HG03442 (cell line): ENCODE results near the gene SEC11C.

Experiments used
- ATAC-seq: cut with Tn5 transposase; IDR thresholded peaks from one replicate; pipeline ENCODE4 v1.9.1; 2021; ENCODE audit warnings: mild to moderate bottlenecking, moderate library complexity; ENCODE audit not compliant: unreplicated experiment

The SEC11C gene

GRCh38 chr18:59143441-59143840, 3.8 kb downstream of the SEC11C start:
- no peak for ATAC-seq

GRCh38 chr18:59144483-59144882, 4.8 kb downstream of the SEC11C start:
- ATAC-seq, result no peak

- no peak for ATAC-seq
Observed at GRCh38 chr18:59145055-59145454, 5.4 kb downstream of the SEC11C start.

GRCh38 chr18:59148192-59148591, 8.5 kb downstream of the SEC11C start:
- ATAC-seq, result no peak

- ATAC-seq, result peak; percentile 41
Observed at GRCh38 chr18:59149007-59149406, 9.3 kb downstream of the SEC11C start.

- no peak for ATAC-seq
Observed at GRCh38 chr18:59149416-59149815, 9.7 kb downstream of the SEC11C start.

GRCh38 chr18:59150236-59150635, 10.6 kb downstream of the SEC11C start:
- ATAC-seq, result no peak

GRCh38 chr18:59155153-59155552, 15.5 kb downstream of the SEC11C start:
- no peak for ATAC-seq

GRCh38 chr18:59156316-59156715, 16.6 kb downstream of the SEC11C start:
- no peak for ATAC-seq

- no peak for ATAC-seq
Observed at GRCh38 chr18:59159265-59159664, 19.6 kb downstream of the SEC11C start.

- no peak for ATAC-seq
Observed at GRCh38 chr18:59159986-59160385, 20.3 kb downstream of the SEC11C start.

GRCh38 chr18:59172664-59173249, 33.1 kb downstream of the SEC11C start:
- no peak for ATAC-seq

GRCh38 chr18:59177485-59177884, 37.8 kb downstream of the SEC11C start:
- ATAC-seq, result no peak

- no peak for ATAC-seq
Observed at GRCh38 chr18:59180150-59180845, 40.6 kb downstream of the SEC11C start.

- no peak for ATAC-seq
Observed at GRCh38 chr18:59182673-59183072, 43.0 kb downstream of the SEC11C start.

GRCh38 chr18:59189008-59189407, 49.3 kb downstream of the SEC11C start:
- ATAC-seq, result no peak

- no peak for ATAC-seq
Observed at GRCh38 chr18:59189746-59190145, 50.1 kb downstream of the SEC11C start.

GRCh38 chr18:59196161-59196725, 56.6 kb downstream of the SEC11C start:
- ATAC-seq, result no peak

GRCh38 chr18:59197636-59198035, 58.0 kb downstream of the SEC11C start:
- no peak for ATAC-seq

GRCh38 chr18:59198215-59198614, 58.5 kb downstream of the SEC11C start:
- no peak for ATAC-seq

GRCh38 chr18:59200787-59201186, 61.1 kb downstream of the SEC11C start:
- no peak for ATAC-seq

- no peak for ATAC-seq
Observed at GRCh38 chr18:59202258-59202820, 62.7 kb downstream of the SEC11C start.
